HG02759 (cell line): ENCODE results near the gene R3HDM2.

Source experiments
- ATAC-seq: cut with Tn5 transposase; IDR thresholded peaks from one replicate; pipeline ENCODE4 v1.9.1; 2021; ENCODE audit warnings: mild to moderate bottlenecking, moderate library complexity; ENCODE audit not compliant: unreplicated experiment

Gene R3HDM2

DNA sequence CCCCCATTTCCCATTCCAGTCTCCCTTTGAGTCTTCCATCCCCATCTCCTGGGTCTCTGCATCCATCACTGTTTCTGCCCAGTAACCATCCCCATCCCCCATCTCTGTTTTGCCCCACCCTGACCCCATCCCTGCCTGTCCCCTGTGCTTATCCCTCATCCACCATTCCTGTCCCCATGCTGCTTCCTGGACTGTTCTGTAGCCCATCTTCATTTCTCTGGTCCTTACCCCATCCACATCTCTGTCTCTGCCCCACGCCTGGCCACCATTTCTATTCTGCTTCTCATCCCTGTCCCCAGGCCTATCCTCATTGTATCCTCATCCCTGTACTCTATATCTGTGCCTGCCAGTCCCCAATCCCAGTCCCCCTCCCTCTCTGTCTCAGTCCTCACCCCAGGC lies 210.1 kb downstream of the R3HDM2 start:
- no peak for ATAC-seq

DNA sequence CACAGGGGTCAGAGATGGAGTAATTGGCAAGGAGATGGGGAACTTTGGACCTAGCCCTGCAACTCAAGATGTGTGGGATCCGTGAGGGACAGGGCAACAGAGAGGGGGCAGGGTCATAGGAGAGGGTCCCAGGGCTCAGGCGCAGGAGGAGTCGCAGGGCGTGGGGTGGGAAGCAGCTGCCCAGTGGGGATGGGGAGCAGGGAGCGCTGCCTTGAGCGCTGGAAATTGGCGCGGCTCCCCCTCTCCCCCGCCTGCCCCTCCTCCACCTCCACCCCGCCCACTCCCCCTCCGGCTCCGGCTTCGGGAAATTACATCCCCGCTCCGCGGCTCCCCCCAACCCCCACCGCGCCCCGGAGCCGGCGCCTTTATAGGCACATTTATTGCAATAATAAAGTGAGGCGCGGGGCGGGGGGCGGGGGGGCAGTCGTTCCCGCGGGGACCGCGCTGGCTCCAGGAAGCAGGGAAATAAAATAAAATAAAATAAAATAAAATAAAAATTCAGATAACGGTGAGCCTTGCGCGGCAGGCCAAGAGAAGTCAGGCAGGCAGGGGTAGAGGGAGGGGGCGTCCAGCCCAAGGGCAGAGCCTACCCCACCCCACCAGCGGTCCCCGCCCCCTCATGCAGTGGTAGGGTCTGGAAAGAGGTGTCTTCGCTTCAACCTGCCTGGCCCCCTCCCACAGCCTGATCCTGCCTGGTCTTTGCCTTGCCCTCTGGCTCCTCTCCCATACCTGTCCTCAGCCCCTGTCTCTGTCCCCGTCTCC lies 210.7 kb downstream of the R3HDM2 start:
- ATAC-seq: no peak

DNA sequence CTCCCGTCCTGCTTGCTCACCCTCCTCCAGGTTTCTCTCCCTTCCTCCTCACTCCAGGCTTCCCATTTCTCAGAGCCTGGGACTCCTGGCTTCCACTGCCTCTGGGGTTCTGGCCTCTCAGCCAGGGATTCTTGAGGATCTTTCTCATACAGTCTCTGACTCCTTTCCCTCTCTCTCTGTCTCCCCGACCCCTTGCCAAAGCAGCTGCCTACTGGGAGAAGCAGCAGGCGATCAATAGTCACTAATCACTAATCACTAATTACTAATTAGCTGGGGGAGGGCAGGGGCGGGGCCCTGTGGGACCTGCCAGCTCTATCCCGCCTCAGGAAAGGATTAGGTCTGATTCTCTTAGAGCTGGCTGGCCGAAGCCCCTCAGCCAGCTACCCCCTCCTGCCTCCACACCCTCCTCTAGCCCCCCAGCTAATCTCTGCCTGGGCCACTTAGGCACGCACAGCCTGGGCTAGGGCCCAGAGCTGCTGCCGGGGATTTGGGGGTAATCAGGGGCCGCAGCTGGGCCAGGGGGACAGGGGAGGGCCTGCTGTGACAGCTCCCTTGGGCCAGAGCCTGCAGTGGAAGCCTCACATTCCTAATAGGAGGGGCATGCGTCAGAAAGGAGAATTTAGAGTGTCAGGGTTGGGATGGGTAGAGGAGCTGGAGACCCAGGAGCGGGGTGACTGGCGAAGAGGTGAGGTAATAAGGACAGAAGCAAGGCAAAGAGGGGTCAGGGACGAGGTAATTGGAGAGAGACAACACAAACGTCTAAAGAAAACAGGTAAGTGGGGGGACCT lies 211.4 kb downstream of the R3HDM2 start:
- no peak for ATAC-seq

DNA sequence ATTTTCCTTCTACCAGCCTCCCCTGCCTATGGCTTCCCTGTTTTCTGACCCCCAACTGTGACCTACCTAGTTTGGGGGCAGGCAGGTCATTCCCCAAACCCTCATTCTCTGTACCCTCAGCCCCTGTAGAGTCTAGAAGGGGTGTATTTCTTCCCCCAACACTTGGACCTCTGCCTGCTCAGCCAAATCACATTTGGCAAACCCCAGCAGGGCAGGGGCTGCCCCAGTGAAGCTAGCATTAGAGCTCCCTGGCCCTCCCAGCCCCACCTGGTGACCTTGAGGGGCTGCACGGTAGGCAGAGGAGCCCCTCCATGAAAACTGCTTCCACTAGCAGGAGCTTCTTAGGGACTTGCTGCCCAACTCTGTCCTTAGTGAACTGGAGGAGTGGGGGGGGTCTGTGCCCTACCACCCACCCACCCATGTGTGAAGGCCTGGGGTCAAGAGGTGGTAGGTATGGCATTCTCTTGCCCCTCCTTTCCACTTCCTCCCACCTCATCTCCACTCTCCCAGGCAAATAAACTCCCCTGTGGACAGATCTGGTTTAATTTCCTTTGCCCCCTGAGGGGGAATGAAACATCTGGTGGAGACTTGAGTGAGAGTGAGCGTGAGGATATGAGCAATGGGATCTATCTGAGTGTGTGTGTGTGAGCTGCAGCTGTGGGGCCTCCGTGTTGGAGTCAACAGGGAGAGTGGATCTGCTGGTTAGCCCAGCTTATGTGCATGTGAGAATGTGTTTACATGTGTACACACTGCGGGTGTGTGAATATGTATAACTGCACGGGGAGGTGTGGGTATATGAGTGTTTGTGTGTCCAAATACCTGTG lies 212.6 kb downstream of the R3HDM2 start:
- no peak for ATAC-seq

DNA sequence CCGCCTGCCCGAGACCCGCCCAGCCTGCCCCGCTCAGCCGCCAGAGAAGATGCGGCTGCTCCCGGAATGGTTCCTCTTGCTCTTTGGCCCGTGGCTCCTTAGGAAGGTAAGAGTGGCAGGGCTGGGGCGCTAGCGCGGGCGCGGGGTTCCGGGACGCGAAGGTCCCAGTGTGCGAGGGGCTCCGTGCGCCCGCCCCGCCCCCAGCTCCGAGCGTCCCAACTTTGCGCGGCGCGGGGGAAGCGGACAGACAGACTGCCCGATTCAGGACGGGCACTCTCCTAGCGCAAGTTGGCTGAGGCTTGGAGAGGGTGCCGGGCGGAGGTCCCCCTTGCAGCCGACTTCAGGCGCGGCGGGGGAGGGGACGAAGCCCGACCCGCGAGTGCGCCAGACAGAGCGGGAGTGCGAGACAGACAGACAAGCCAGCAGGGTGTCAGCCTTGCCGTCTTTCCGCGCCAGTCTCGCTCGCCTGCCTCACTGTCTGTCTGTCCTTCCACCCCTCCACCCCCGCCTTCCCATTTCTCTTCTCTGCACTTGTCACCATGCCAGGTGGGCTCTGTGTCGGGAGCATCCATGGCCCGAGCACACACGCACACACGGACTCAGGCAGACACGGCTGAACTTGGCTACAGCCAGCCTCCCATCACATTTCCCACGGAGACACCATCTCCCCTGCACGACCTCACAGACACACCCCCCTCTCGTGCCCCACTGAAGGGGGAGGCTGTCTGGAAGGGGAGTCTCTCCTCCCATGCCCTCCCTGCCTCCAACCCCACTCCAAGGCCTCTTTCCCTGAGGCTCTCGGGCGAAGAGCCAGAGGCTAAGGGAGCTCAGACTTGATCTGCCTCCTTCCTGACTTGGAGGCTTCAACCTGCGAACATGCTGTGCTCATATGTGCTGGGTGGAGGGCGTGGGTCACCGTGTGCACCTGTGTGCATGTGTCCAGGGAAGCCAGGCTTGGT lies 213.6 kb downstream of the R3HDM2 start:
- ATAC-seq: peak; percentile 3

DNA sequence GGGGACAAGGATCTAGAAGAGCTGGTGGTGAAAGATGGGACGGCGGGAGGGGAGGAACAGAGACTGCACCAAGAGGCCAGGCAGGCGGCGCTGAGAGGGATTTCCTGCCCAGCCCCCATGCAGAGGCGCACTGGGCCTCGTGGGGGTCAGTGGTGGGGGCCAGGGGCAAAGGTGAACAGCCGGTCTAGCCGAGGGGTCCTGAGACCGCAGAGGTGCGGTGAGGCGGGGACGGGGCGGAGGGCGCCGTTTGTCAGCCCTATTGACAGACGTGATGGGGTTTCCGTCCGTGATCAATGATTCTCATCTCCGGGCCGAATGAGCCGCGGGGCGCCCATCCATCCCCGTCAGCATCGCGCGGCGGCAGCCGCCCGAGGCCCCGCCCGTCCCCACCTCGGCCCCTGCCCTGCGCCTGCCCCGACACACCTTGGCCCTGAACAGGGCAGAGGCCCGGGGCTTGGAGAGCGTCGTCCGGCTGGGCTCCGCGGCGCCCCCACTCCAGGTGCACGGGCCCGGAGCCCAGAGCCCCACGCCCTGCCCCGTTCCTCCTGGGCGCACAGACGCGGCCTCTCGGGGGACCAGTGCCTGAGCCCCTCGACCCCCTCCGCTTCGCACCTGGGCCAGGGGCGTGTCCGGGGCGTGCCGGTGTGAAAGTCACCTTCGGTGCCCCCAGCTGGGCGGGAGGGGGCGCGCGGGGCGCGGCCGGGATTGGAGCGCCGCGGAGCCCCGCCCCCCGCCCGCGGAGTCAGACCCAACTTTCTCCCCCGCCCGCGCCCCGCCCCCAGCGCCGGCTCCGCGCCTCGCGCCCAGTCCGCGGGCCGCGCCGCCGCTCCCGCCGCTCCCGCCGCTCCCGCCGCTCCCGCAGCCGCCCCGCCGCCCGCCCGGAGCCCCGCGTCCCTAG lies 214.6 kb downstream of the R3HDM2 start, which contains the start of gene NXPH4:
NXPH4 (plus strand) TSS at position 781 of the 898 bp plus-strand sequence. CDS start 176 bp downstream, outside the sequence.
- peak; percentile 38 for ATAC-seq

DNA sequence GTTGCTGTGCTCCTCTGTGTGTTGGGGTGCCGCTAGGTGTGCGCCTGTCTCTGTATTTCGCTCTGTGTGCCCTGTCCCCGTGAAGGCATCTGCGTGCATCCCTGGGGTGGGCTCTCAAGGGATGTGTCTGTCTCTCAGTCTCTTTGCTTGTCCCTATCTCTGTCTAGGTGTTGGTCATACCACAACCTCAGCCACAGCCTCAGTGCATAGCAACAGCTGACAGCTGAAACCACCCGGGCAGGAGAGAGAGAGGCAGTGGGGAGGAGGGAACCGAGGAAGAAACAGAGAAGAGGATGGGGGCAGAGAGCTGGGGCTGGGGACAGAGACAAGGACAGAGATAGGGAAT lies 215.2 kb downstream of the R3HDM2 start:
- ATAC-seq: peak; percentile 42

DNA sequence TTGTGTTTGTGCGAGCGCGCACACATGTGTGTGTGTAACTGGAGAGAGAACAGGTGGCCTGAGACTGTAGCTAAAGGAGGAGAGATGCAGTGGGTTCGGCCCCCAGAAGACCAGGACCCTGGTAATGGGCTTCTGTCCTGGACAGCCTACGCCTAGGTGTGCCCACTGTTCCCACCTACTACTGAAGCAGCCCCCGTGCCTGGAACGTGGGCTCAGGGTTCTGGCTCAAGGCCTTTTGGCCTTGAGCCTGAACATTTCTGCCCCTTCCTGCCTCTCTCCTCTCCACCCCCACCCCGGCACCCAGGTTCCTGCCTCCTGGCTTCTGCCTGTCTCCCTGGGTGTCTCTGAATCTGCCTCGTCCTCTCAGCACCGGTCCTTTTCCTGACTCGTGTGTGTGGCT lies 215.8 kb downstream of the R3HDM2 start:
- no peak for ATAC-seq

DNA sequence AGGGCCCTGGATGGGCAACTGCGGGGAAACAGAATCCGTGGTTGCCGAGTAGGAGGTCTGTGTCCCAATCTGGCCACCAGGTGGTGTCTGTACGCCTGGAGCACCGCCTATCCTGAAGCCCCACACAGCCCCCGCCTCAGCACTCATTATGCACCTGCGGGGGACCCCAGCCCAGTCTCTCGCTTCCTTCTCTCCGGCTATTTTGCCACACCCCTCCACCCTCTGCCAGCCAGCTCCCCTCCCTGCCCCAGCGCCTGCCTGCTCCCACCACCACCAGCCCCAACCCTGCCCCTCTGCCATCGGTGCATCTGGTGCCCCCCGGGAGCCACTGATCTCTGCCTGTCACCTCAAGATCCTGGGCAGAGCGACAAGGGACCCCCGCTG lies 216.5 kb downstream of the R3HDM2 start:
- no peak for ATAC-seq

DNA sequence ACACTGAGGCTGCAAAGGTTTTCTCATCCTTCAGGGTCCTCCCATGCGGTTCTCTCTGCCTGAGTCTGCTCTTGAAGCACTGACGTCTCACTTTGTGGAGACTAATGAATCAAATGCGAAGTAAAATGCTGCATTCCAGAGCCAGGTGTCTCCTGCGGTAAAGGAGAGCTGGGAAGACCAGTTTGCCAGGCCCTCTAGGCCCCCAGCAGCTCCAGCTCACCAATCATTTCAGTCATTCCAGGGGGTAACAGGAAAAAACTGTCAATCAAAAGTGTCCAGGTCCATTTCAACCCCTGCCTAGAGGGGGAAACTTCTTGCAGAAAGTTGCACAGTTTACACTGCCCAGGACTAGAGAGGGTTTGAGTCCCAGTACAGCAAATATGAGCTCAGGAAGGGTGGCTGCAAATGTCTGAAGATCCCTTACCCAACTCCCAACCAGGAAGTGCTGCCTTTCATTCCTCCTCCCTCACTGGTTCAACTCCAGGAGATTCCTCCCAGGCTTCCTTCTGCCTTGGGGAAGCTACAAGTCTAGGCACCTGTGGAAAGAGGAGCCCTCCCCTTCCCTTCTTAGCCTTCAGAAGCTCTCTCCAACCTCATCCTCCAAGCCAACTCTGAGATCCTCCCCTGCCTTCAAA lies 217.0 kb downstream of the R3HDM2 start:
- no peak for ATAC-seq

DNA sequence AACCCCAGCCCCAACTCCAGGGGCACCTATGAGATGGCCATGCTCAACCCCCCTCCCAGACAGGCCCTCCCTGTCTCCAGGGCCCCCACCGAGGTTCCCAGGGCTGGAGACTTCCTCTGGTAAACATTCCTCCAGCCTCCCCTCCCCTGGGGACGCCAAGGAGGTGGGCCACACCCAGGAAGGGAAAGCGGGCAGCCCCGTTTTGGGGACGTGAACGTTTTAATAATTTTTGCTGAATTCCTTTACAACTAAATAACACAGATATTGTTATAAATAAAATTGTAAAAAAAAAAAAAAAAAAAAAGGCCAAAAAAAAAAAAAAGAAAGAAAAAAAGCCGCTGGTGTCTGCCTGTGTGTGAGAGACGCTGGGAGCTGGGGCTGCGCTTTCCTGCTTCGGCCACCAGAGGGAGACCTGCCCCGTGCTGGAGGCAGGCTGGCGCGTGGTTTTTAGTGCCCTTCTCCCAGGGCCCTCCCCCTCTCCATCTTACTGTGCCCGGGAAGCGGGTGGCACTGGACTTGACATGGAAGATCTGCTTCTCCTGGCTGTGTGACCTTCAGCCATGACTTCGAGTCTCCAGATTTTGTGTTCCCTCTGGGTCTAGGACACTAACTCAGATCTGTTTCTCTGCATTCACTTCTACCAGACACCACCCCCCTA lies 217.7 kb downstream of the R3HDM2 start:
- ATAC-seq: peak; percentile 34

DNA sequence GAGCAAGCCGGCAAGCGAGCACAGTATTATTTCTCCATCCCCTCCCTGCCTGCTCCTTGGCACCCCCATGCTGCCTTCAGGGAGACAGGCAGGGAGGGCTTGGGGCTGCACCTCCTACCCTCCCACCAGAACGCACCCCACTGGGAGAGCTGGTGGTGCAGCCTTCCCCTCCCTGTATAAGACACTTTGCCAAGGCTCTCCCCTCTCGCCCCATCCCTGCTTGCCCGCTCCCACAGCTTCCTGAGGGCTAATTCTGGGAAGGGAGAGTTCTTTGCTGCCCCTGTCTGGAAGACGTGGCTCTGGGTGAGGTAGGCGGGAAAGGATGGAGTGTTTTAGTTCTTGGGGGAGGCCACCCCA lies 218.2 kb downstream of the R3HDM2 start:
- no peak for ATAC-seq

DNA sequence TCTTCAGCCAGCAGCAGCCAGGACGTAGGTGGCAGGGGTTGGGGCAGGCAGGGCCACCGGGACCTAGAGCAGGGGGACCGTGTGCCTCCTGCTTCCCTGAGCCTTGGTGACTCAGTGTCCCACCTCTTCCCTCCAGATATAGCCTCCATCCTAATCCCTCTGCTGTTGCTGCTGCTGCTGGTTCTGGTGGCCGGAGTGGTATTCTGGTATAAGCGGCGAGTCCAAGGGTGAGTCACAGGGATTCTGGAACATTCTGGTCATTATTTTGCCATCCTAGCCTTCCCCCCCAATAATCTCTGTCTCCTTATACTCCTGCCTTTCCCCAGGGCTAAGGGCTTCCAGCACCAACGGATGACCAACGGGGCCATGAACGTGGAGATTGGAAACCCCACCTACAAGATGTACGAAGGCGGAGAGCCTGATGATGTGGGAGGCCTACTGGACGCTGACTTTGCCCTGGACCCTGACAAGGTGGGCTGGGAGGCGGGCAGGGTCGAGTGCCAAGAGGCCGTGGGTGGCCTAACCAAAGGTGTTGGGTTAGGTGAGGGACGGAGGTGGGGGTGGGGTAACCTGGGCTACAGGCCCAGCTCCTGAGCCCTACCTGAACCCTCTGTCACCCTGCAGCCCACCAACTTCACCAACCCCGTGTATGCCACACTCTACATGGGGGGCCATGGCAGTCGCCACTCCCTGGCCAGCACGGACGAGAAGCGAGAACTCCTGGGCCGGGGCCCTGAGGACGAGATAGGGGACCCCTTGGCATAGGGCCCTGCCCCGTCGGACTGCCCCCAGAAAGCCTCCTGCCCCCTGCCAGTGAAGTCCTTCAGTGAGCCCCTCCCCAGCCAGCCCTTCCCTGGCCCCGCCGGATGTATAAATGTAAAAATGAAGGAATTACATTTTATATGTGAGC lies 218.8 kb downstream of the R3HDM2 start:
- ATAC-seq: no peak

DNA sequence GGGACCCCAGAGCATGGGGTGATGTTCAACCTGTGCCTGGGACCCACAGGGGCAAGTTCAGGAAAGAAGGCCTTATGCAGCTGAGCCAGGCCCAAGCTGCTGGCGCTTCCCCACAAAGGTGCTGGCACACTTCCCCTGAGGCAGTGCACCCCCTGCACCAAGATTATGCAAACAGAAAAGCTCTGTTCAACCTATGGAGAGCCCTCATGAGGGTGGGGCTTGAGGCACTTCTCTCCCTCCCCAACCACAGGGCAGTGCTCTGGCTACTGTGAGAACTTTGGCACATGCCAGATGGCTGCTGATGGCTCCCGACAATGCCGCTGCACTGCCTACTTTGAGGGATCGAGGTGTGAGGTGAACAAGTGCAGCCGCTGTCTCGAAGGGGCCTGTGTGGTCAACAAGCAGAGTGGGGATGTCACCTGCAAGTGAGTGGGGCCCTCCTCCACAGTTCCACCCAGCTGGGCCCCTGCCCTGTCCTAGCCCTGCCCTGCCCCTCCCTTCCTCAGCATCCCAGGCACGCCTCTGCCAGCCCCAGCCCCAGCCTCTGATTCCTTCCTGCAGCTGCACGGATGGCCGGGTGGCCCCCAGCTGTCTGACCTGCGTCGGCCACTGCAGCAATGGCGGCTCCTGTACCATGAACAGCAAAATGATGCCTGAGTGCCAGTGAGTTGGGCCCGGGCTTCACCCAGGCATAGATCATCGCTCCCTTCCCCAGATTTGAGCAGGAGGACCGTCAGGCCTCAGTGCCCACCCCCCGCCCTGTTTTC lies 219.7 kb downstream of the R3HDM2 start:
- no peak for ATAC-seq

DNA sequence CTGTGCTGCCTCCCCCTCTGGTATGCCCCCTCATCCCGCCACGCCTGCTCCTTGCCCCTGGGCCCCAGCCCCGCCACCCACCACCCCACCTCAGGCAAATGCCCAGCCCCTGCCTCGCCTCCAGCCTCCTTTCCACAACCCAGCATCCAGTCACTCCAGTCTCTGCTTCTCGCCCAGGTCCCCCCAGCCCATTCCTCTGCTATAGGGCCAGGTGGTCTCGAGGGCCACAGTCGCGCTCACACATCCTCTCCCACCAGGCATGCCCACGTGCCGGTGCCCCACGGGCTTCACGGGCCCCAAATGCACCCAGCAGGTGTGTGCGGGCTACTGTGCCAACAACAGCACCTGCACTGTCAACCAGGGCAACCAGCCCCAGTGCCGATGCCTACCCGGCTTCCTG lies 220.4 kb downstream of the R3HDM2 start:
- ATAC-seq: no peak

DNA sequence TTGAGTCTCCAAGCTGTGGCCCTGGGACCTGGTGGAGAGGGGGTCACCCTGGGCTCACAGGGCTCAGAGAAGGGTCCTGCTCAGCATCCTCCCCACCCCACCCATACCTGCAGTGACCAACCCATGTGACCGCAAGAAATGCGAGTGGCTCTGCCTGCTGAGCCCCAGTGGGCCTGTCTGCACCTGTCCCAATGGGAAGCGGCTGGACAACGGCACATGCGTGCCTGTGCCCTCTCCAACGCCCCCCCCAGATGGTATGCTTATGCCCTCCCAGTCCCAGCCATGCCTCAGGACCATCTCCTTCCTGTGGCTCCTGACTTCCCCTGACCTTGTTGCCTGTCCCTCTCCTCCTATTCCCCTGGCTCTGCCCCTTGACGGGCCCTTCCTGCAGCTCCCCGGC lies 220.9 kb downstream of the R3HDM2 start:
- ATAC-seq: no peak
